WTC11 (cell line): ENCODE results near the gene PCSK2.

Experiments used
- CBFB ChIP-seq: sonication (generic); formaldehyde crosslinking; IDR thresholded peaks from 2 replicates; pipeline ENCODE4 v1.8.1; 2022; ENCODE audit warnings: mild to moderate bottlenecking, low read depth, missing genetic modification reagents
- CREM ChIP-seq: sonication (generic); formaldehyde crosslinking; IDR thresholded peaks from 2 replicates; pipeline ENCODE4 v1.8.1; 2022; ENCODE audit warnings: mild to moderate bottlenecking, missing genetic modification reagents, moderate library complexity
- CTCF ChIP-seq: fragments of 200-600 bp; IDR thresholded peaks from 2 replicates; pipeline ENCODE4 v1.8.0; 2022; ENCODE audit warnings: antibody characterized with exemption
- E2F4 ChIP-seq: sonication (generic); formaldehyde crosslinking; IDR thresholded peaks from 2 replicates; pipeline ENCODE4 v1.8.1; 2022; ENCODE audit warnings: low read depth, mild to moderate bottlenecking, moderate library complexity, missing genetic modification reagents, borderline replicate concordance
- ESRRA ChIP-seq: sonication (generic); formaldehyde crosslinking; IDR thresholded peaks from 2 replicates; pipeline ENCODE4 v1.8.1; 2022; ENCODE audit warnings: mild to moderate bottlenecking, missing genetic modification reagents, borderline replicate concordance
- FOXJ3 ChIP-seq: sonication (generic); formaldehyde crosslinking; IDR thresholded peaks from 2 replicates; pipeline ENCODE4 v1.9.0; 2021; ENCODE audit warnings: missing genetic modification reagents, mild to moderate bottlenecking, borderline replicate concordance
- GABPB1 ChIP-seq: sonication (generic); formaldehyde crosslinking; IDR thresholded peaks from 2 replicates; pipeline ENCODE4 v1.8.1; 2023; ENCODE audit warnings: mild to moderate bottlenecking, missing genetic modification reagents
- KAT7 ChIP-seq: sonication (generic); formaldehyde crosslinking; IDR thresholded peaks from 2 replicates; pipeline ENCODE4 v1.8.1; 2023; ENCODE audit warnings: missing genetic modification reagents, mild to moderate bottlenecking, borderline replicate concordance
- SP1 ChIP-seq: sonication (generic); formaldehyde crosslinking; conservative IDR thresholded peaks from 2 replicates; pipeline ENCODE4 v1.8.1; 2022; ENCODE audit warnings: missing genetic modification reagents
- TF ChIP-seq, protein P1 (sequence below): sonication (generic); formaldehyde crosslinking; IDR thresholded peaks from 2 replicates; pipeline ENCODE4 v1.8.0; 2022; ENCODE audit warnings: missing genetic modification reagents
- TF ChIP-seq, protein P2 (sequence below): sonication (generic); formaldehyde crosslinking; IDR thresholded peaks from 2 replicates; pipeline ENCODE4 v1.8.0; 2022; ENCODE audit warnings: mild to moderate bottlenecking, missing genetic modification reagents

GRCh38 chr20:17499041-17499440 is 272.2 kb downstream of the PCSK2 start:
- no peak for TF ChIP-seq CTCF
- no peak for TF ChIP-seq FOXJ3 (CRISPR knock-in tag)
- no peak for TF ChIP-seq CBFB (CRISPR knock-in tag)
- TF ChIP-seq SP1 (CRISPR knock-in tag): no peak
- TF ChIP-seq, protein P1, sequence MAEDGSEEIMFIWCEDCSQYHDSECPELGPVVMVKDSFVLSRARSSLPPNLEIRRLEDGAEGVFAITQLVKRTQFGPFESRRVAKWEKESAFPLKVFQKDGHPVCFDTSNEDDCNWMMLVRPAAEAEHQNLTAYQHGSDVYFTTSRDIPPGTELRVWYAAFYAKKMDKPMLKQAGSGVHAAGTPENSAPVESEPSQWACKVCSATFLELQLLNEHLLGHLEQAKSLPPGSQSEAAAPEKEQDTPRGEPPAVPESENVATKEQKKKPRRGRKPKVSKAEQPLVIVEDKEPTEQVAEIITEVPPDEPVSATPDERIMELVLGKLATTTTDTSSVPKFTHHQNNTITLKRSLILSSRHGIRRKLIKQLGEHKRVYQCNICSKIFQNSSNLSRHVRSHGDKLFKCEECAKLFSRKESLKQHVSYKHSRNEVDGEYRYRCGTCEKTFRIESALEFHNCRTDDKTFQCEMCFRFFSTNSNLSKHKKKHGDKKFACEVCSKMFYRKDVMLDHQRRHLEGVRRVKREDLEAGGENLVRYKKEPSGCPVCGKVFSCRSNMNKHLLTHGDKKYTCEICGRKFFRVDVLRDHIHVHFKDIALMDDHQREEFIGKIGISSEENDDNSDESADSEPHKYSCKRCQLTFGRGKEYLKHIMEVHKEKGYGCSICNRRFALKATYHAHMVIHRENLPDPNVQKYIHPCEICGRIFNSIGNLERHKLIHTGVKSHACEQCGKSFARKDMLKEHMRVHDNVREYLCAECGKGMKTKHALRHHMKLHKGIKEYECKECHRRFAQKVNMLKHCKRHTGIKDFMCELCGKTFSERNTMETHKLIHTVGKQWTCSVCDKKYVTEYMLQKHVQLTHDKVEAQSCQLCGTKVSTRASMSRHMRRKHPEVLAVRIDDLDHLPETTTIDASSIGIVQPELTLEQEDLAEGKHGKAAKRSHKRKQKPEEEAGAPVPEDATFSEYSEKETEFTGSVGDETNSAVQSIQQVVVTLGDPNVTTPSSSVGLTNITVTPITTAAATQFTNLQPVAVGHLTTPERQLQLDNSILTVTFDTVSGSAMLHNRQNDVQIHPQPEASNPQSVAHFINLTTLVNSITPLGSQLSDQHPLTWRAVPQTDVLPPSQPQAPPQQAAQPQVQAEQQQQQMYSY: no peak
- no peak for TF ChIP-seq ESRRA (CRISPR knock-in tag)
- TF ChIP-seq E2F4 (CRISPR knock-in tag): no peak
- TF ChIP-seq KAT7 (CRISPR knock-in tag): no peak
- no peak for TF ChIP-seq CREM (CRISPR knock-in tag)
- no peak for TF ChIP-seq GABPB1 (CRISPR knock-in tag)
- TF ChIP-seq, protein P2, sequence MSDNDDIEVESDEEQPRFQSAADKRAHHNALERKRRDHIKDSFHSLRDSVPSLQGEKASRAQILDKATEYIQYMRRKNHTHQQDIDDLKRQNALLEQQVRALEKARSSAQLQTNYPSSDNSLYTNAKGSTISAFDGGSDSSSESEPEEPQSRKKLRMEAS: no peak
